GM19025 (cell line): Measurements from ENCODE around the gene FUZ.
"Not testable (repeated sequence)": the region's sequence is repeated elsewhere in the genome, so short reads cannot be mapped to it uniquely, and the experiment has no call there.

Experiments
- ATAC-seq: cut with Tn5 transposase; IDR thresholded peaks from one replicate; pipeline ENCODE4 v1.9.1; 2021; ENCODE audit warnings: mild to moderate bottlenecking, low read depth, moderate library complexity; ENCODE audit not compliant: unreplicated experiment

FUZ gene

DNA sequence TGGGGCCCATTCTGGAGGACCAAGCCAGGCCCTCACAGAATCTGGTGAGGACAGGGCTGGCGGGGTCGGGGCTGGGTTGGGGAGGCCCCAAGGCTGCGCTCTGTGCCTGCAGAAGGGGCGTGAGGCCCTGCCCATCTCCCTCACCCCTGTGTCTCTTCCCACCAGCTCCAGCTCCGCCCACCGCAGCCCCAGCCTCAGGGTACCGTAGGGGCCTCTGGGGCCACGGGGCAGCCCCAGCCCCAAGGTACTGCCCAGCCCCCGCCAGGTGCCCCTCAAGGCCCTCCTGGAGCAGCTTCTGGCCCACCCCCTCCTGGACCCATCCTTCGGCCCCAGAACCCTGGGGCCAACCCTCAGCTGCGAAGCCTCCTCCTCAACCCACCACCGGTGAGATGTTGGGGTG is 22.5 kb upstream of the FUZ start:
- no peak for ATAC-seq

DNA sequence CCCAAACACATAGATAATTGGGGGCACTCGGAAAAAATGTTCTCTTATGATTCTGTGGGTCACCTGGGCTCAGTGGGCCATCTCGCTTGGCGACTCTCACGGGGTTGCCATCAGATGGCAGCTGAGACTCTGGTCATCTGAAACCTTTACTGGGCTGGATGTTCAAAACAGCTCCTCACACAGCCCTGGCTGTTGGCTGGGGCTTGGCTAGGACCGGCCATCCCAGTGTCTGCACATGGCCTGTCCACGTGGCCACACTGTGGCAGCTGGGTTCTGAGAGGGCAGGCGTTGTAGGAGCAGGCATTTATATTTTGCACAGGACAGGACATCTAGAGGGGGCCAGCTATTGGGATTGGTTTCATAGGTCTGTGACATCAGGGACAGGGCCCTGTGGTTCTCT is 20.5 kb upstream of the FUZ start:
- no peak for ATAC-seq

DNA sequence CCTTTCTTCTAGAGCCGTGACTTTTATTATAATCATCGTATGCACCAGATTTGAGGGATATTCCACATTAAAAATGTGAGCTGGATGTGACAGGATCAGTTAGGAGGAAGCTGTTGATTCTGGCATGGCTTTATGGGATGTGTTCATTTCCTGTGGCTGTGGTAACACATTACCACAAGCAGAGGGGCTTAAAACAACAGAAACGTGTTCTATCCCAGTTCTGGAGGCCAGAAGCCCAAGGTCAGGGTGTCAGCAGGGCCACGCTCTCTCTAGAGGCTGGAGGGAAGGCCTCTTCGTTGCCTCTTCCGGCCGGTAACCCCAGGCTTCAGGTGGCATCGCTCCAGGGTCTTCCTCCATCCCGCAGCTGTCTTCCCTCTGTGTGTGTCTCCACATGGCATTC is 19.5 kb upstream of the FUZ start:
- ATAC-seq, result no peak

DNA sequence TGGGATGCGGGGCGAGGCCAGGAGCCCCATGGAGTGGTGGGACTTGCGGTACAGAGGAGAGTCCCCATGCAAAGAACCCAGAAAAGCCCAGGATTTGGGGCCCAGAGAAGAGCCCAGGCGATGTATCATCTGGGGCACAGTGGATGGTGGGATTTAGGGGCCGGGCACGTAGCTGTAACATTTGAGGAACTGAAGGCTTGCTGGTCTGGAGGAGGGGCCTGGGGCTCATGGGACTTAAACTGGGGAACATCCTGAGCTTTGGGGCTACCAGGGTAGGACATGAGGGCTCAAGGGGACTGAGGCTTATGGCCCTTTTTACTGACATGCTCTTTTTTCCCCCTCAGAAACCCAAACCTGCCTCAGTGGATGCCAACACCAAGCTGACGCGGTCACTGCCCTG is 18.5 kb upstream of the FUZ start:
- no peak for ATAC-seq

DNA sequence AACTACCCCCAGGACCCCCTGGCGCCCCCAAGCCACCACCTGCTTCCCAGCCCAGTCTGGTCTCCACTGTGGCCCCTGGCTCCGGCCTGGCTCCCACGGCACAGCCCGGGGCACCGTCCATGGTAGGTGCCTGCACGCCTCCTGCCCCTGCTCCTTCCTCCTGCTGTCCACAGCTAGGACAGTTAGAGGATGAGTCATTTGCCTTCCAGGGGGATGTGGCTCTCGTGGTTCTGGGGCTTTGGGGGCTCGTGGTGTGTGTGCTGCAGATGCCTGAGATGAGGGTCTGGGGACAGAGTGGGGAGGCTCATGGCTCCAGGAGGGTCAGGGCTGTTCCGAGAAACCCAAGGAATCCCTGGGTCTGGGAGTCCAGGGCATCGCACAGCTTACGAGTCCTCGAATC is 17.7 kb upstream of the FUZ start:
- no peak for ATAC-seq

DNA sequence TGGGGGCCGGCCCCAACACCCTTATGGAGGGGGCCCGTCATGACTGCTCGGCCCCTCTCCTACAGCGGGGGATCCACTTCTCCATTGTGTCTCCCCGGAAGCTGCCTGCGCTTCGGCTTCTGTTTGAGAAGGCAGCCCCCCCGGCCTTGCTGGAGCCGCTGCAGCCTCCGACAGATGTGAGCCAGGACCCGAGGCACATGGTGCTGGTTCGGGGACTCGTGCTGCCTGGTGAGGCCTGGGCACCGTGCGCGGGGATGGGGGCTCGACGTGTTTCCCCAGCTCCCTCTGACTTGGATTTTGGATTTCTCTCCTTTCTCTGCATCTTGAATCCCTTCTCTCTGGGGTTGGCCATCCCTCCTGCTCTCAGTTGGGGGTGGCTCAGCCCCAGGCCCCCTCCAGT is 16.6 kb upstream of the FUZ start:
- no peak for ATAC-seq

DNA sequence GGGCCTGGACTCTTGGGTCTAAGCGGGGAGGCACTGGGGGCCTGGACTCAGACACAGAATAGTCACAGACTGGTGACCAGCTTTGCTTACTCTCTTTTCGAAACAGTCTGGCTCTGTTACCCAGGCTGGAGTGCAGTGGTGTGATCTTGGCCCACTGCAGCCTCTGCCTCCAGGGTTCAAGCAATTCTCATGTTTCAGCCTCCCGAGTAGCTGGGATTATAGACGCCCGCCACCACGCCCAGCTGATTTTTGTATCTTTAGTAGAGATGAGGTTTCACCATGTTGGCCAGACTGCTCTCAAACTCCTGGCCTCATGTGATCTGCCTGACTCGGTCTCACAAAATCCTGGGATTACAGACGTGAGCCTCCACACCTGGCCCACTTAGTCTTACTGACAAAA is 16.1 kb upstream of the FUZ start:
- no peak for ATAC-seq

DNA sequence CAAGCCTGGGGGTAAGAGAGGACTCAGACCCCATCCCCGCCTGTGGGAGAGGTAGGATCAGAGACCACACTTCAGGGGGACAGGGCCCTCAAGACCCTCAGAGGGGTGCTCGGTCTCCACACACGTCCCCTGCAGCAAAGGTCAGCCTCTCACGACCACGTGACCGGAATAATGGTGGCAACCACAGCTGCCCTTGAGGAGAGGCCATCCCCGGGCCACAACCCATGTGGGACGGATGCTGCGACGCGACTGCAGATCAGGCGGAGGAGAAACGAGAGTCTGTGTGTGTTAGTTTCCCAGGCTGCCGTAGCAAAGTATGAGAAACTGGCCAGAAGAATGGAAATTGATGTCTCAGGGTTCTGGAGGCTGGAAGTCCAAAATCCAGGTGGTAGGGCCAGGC is 13.9 kb upstream of the FUZ start:
- no peak for ATAC-seq

DNA sequence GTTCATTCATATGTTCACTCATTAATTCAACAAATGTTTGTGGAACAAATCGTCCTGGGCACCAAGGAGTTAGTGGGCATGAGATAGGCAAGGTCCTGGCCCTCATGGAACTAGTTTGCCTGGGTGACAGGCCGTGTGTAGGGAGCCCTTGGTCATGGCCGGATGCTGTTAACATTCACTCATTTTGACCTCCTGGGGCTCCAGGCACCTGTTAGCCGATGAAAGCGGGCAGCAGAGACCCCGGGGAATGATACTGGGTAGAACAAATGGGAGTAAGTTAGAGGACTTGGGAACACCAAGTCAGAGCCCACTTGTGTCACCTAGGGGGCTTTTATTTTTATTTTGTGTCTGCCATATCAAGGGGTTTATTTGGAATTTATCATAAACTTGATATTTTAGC is 11.6 kb upstream of the FUZ start:
- no peak for ATAC-seq

DNA sequence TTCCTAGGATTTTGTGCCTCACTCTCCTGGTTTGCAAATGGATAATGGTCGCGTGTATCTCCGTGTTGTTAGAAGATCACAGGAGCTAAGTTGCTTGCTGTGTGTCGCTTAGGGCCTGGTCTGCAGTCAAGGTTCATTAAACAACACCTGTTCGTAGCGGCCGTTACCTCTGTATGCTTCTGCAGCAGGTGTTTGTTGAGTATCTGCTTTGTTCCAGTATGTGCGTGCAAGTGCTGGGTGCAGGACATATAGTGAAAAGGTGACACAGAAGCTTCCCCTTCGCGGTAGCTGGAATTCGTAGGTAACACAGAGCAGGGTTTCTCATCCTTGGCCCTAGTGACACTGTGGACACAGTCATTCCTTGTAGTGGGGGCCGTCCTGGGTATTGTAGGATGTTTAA is 10.4 kb upstream of the FUZ start:
- ATAC-seq, result no peak

DNA sequence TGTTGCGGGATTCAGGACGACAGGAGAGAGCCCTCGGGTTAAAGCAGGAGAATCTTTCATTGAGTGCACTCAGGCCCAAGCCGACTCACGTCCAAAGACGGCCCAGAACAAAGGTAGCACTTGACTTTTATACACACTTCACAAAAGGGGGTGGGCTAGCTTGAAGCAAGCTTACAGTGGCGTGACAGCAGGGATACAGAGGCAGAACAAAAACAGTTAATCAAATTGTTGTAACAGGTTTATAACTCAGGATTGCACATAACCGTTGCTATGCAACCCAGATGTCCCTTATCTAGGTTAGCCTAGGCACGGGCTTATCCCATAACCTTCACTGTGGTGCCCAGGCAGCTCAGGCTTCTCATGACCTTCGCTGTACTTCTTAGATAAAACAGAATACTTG is 7.0 kb upstream of the FUZ start:
- ATAC-seq, result no peak

DNA sequence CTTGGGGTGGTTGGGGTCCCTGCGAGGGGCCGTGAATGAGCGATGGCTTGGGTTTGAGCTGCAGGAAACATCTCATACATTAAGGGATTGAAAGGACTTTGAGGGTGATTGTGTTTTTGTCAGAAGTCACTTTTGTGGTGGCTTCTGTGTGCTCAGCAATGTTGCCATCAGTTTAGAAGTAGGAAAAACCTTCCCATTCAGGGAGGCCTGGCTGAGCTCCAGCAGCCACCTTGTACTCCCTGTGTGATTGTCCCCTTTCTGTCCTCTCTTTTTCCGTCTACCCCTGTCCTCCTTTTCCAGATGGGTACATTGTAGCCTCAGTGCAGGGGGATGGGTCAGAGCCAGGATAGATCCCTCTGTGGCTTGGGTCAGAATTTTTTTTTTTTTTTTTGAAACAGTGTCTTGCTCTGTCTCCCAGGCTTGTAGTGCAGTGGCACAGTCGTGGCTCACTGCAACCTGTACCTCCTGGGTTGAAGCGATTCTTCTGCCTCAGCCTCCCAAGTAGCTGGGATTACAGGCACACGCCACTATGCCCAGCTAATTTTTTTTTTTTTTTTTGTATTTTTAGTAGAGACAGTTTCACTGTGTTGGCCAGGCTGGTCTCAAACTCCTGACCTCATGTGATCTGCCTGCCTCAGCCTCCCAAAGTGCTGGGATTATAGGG is 6.5 kb upstream of the FUZ start:
- not testable (repeated sequence) for ATAC-seq

DNA sequence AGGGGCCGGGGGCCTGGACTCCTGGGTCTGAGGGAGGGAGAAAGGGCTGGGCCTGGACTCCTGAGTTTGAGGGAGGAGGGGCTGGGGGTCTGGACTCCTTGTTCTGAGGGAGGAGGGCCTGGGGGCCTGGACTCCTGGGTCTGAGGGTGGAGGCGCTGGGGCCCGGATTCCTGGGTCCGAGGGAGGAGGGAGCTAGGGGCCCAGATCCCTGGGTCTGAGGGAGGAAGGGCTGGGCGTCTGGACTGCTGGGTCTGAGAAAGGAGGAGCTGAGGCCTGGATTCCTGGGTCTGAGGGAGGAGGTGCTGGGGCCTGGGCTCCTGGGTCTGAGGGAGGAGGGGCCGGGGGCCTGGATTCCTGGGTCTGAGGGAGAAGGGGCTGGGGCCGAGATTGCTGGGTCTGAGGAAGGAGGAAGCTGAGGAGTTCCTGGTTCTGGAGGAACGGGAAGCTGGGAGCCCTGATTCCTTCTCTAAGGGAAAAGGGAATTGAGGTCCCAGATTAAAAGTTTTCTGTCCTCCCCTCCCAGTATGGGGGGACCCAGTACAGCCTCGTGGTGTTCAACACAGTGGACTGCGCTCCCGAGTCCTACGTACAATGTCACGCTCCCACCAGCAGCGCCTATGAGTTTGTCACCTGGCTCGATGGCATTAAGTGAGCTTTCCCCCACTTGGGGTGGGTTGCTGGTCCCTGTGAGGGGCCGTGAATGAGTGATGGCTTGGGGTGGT is 5.7 kb upstream of the FUZ start:
- ATAC-seq, result no peak

DNA sequence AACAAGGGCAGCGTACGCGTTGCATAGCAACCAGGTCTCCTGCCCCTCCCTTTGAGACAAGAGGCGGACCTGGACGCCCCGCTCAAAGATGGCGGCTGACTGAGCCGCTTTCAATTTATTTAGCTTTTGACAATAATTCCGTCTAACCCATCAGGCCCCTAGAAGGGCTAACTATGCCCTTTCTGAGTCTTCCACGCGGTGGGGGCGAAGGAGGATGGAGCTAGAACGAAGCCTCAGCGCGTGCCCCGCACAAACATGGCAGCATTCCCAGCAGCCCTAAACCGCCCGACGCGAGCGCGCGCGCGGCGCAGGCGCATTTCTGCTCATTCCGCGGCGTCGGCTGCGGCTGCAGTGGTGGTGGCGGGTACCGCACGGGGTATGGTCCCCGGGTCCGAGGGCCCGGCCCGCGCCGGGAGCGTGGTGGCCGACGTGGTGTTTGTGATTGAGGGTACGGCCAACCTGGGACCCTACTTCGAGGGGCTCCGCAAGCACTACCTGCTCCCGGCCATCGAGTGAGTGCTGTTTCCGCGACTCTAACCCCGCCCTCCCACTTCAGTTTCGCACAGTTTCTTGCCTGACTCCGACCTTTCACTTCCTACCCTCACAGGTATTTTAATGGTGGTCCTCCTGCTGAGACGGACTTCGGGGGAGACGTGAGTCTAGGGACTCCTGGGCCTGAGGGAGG is 5.0 kb upstream of the FUZ start, which contains the start of gene MED25:
TSS of gene MED25 (plus strand) at position 326 of the 685 bp plus-strand sequence. CDS start at position 379, 53 bp downstream.
- peak; percentile 63 for ATAC-seq

DNA sequence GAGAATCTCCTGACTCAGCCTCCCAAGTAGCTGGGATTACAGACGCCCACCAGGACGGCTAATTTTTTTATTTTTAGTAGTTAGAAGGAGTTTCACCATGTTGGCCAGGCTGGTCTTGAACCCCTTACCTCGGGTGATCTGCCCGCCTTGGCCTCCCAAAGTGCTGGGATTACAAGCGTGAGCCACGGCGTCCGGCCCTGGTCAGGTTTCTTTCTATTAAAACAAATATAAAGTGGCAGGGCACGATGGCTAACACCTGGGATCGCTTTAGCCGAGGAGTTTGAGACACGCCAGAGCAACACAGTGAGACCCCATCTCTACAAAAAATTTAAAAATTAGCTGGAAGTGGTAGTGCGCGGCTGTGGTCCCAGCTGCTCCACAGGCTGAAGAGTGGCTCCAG is 3.5 kb upstream of the FUZ start:
- no peak for ATAC-seq

DNA sequence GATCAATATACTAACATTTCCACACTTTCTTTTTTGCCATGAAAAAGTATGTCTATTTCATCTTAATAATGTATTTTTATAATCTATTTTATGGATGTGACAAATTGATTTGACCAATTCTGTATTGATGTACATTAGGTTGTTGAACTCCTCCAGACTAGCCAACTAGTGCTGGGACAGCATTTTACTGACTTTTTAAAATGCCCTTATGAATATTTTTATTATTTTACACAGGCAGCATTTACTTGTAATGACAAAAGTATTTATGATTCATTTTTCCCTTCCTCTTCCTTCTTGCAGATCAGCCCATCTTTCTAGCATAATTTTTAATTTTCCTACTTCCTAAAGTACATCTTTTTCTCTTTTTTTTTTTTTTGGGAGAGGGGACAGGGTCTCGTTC is 918 bp upstream of the FUZ start:
- ATAC-seq, result no peak

DNA sequence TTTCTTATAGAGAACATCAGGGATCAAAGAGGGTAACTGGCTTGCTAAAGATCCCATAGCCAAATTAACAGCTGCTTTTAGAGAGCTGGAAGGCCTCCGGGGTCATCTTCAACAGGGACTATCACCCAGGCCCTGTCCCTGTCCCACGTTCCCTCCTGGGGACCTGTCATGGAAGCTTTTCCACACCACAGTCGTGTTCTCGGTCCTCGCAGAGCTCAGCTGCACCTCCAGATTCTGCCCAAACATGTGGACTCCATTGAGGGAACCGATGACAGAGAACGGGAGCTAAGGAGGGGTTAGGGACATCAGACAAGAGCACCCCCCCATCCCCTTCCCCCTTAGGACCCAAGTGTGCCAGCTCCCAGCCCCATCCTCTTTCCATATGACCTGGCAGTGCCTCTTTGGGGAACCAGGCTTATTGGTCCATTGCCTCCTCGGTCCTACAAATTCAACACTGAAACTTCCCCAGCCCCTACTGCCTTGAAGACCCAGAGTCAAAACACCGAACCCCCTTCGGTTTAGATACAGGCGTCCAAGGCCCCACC is 568 bp downstream of the FUZ start:
- ATAC-seq, result no peak

DNA sequence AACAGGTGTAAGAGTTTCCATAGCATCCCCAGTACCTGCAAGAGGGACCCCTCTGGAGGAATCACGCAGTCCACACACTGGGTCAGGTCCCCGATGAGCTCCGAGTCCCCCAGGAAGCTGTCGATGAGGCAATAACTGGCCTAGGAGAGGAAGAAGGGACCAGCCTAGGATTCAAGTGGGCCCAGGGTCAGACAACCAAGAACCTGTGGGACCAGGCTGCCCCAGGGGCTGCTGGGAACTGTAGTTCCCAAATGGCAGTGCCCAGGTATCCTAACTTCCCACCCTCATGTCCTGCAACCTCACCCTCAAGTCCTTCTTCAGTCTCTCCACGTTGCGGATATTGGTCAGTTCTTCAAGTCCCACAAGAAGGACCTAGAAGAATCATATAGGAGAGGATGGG is 1.8 kb downstream of the FUZ start:
- no peak for ATAC-seq

DNA sequence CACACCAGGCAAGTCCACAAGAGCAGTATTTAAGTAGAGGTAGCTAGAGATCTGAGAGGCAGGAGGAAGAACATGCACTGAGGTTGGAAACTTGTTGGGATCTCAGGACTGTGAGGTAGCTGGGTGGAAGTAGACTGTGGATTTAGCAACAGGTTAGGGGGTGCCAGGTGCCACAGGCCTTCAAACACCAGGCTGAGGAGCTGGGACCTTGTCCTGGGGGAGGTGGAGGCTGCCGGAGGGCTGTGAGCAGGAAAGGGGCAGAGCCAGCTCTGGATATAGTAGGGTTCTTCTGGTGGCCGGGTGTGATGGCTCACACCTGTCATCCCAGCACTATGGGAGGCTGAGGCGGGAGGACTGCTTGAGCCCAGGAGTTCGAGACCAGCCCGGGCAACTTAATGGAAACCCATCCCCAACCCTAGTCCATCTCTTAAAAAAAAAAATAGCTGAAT is 3.1 kb downstream of the FUZ start:
- no peak for ATAC-seq

DNA sequence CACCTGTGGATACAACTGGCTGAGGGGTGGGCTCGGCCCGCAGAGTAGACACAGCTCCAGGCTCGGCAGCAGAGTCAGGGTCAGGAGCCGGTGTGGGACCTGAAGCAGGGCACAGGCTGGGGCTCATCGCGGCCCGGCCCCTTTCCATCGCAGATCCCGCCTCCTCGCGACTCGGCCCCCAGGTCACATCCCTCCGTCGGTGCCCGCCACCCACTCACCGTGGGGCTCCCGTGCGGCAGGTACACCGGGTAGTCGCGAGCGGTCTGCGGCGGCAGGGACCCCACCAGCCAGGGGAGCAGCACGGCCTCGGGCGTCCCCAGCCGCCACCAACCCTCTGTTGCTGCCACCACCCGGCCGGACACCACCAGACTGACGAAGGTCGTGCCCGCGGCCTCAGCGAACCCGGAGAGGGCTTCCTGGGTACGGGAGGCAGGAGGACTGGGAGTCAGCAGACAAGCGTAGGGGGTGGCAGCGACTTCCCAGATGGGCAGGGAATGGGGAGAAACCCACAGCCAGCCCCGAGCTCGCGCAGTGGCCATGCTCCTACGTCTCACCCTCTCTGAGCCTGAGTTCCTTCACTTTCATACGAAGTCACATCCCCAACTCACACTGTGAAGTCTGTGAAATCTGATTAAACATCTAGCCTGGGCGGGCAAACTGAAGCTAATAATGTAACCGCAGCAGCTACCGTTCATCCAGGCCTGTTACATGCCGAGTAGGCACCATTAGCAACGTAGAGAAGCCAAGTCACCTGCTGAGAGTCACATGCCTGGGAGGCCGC is 3.7 kb downstream of the FUZ start:
- no peak for ATAC-seq

DNA sequence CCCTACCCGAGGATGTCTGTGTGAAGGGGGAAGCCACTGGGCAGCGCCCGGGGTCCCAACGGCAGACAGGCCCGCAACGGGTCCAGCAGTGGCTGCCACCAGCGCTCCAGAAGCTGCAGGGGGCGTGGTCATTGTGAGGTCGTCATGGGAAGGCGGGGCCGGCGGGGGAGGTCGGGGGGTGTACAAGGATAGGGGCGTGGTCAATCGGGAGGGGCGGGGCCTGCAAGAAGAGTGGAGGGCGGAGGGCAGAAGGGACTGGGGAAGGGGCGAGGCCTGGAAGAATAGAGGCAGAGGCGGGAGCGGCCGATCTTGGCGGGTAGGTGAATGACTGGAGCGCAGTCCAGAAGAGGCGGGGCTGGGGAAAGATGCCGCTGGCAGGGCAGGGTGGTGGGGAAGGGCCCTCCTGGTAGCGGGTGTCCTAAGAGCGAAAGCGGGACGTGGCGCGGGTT is 4.4 kb downstream of the FUZ start:
- no peak for ATAC-seq
